GM08714 (cell line): ENCODE results near the gene CERS6.

Experiments used
- H3K4me3 ChIP-seq: fragments of 200-500 bp; sonication (Bioruptor generic); 2 replicates; pipeline ENCODE4 v1.5.1; 2014; ENCODE audit warnings: mild to moderate bottlenecking, low read length, inconsistent platforms
- ZNF274 ChIP-seq: IDR thresholded peaks from 2 replicates; pipeline ENCODE4 v1.6.1; 2012; ENCODE audit warnings: mild to moderate bottlenecking, low read depth, low read length

Gene CERS6

DNA sequence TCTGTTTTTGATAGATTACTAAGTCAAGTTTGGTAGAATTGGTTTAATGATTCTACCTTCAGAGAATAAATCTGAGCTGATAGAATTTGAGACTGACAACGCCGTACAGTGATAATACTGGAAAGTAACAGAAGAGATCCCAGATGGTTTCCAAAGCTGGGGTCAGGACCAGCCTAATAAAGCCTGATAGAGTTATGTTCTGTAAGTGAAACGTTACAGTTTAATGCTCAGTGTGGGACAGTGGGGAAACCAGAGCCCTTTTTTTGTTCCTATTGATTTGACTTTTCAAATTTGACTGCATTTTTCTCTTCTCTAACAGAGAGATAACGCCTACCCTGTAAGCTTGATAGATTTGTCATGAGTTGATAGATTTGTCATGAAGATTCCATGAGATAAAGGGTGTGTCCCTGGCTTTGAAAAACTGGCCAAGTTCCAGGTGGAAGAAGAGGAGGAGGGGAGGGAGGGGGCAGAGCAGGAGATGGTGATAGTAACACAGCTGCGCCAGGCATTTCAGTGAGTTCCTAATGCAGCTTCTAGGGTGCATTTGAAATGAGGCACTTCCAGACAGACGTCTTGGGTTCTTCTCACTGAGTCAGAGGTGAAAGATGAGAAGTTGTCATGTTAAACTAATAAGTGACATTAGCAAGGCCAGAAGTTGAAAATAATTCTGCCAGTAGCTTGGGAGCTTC, 65.1 kb downstream of the CERS6 start:
- TF ChIP-seq ZNF274 = no peak
- H3K4me3 ChIP-seq = no peak overlapping the region

DNA sequence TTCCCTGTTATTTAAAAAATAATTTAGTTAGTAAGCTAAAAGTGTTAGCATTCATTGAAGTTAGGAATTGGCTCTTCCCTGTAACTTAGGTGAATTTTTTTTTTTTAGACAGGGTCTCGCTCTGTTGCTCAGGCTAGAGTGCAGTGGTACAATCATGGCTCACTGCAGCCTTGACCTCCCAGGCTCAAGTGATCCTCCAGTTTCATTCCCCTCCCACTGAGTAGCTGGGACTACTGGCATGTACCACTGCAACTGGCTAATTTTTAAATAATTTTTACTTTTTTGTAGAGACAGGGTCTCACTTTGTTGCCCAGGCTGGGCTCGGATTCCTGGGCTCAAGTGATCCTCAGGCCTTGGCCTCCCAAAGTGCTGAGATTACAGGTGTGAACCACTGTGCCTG, 66.4 kb downstream of the CERS6 start:
- TF ChIP-seq ZNF274 = no peak

DNA sequence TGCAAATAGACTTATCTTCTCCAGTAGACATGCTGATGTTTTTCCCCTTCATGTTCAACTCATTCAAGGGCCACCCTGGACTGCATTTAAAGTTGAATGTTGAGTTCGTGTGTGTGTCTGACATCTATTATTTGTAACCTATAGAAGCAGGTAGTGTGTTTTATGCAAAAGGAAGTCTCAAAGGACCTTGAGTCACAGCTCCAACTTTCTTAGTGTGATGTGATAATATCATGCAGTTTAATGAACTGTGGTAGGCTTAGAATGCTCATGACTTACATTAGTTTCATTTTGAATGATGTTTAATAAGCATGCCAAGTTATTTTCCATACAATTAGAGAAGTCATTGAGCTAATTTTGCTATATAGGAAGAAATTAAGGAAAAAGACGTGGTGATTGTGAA, 67.9 kb downstream of the CERS6 start:
- H3K4me3 ChIP-seq = no peak overlapping the region
- TF ChIP-seq ZNF274 = no peak

More for the DNA sequence above, 66.4 kb downstream of the CERS6 start:
- H3K4me3 ChIP-seq = no peak overlapping the region

DNA sequence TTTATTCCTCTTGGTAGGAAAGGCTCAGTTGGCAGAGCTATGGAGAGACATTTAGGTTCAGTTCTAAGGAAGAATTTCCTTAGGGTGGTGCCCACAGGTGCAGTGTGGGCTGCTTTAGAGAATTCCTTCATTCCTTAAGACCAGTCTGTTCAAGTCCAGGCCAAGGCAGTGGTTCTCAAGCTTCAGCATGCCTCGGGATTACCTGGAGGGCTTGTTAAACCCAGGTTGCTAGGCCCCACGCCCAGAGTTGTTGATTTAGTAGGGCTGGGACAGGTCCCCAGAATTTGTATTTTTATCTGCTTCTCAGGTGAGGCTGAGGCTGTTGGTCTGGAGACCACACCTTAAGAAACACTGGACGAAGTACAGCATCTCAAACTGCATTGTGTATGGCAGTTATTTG, 68.9 kb downstream of the CERS6 start:
- no peak overlapping the region for H3K4me3 ChIP-seq
- TF ChIP-seq ZNF274 = no peak

DNA sequence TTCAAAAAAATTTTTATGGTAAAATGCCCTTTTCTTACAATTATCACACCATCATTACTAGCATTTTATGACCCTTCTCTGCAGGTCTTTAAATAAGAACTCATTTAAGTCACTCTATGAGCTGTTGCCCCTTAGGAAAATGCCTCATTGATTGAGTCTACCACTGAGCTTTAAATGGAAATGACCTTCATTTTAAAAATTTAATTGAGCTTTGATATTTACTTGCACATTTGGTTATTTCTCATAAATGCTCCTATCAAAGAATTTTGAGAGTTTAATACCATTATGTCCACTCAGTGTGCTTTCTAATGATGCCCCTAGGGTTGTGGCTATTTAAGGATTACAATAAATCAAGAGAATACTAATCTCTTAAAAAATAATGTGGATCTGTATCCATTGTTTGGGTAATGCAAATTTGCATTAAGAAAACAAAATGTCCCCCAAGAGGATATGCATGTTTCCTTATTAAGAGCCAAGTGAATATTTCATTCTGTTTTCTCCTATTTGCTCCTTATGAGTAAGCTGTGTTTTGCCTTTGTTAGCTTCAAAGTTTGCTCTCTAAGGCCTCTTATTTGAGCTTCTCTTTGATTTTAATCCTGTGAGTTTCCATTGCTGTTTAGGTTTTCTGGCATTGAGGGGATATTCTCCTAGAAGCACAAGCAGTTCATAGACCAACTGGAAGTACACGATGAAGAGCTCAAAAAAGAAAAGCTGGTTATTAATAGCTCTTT, 69.8 kb downstream of the CERS6 start:
- no peak for TF ChIP-seq ZNF274
- H3K4me3 ChIP-seq = no peak overlapping the region

DNA sequence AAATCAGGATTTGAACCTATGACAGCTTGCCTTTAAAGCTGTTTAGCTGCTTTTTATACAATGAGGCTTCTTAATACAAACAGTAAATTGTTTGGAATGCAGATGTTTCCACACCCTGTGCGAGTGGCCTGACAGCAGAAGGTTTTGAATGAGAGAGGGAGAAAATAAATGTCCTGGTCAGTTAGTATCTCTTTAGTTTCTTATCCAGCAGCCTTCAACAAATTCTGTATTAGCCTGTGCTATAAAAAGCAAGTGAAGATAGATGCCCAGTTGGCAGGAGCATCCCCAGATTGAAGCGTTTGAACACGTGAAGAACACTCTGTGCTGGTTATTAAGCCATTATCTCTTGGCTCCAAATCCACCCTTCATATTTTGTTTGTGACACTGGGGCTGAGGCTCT, 70.6 kb downstream of the CERS6 start:
- no peak for TF ChIP-seq ZNF274
- no peak overlapping the region for H3K4me3 ChIP-seq

DNA sequence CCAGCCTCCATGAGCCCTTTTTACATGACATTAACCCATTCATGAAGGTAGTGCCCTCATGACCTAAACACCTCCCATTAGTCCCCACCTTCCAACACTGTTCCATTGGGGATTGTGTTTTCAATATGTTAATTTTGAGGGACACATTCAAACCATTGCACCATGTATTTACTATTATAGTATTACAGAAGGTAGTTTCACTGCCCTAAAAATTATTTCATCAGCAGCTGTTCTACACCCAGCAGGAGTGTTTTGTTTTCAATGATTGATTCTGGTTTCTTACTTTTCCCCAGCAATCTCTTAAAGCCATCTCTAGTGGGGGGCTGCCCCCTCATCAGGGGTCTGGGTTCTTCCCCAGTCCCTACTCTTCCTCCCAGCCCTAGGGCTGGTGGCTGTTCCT, 71.9 kb downstream of the CERS6 start:
- H3K4me3 ChIP-seq = no peak overlapping the region
- no peak for TF ChIP-seq ZNF274

DNA sequence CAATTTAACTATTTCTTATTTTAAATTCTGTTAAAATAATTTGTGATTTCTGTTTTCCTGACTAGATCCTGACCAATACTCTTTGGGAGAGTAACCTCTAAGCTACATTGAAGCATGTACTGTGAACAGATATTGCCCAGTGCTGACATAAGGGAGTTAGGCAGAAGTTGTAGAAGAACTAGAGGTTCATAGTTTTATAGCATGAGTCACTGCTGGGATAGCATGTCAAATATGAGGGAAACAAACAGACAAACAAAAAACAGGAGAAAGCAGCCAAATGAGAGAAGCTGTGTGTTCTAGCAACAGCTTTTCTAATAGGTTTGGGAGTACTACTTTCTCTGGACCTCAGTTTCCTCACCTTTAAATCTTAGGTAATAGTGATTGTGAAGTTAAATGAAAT, 72.4 kb downstream of the CERS6 start:
- TF ChIP-seq ZNF274 = no peak
- H3K4me3 ChIP-seq = no peak overlapping the region

DNA sequence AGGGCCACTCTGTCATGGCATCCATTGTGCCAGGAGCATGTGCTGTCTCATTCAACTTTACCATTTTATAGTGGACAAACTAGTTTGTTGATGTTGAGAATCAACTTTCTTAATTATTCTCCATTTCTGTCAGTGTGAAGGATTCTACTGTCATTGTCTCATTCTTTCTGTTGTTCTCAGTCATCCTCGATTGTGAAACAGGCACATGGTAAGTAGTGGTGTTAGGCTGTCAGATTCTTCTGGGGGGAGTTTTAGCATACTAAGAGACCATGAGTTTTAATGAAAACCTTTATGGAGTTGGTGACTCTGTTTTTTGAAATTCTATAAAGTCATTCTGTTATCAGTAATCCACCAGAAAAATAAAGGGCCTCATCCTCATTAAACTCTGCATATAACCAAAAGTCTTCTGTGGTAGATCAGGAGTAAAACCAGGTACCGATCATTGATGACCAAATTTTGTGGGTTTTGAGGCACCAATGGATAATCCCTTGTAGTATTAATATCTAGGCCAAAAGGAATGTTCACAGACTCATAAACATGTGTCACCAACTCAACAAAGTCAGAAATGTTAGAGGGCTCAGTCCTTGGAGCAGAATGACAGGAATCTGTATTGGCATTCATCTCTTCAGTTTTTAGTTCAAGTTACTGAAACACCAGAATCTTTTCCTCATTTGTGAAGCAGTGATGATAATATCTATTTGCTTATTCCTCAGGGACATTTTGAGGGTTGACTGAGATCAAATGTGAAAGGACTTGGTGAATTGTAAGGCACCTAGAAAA, 73.2 kb downstream of the CERS6 start:
- TF ChIP-seq ZNF274 = no peak
- no peak overlapping the region for H3K4me3 ChIP-seq

DNA sequence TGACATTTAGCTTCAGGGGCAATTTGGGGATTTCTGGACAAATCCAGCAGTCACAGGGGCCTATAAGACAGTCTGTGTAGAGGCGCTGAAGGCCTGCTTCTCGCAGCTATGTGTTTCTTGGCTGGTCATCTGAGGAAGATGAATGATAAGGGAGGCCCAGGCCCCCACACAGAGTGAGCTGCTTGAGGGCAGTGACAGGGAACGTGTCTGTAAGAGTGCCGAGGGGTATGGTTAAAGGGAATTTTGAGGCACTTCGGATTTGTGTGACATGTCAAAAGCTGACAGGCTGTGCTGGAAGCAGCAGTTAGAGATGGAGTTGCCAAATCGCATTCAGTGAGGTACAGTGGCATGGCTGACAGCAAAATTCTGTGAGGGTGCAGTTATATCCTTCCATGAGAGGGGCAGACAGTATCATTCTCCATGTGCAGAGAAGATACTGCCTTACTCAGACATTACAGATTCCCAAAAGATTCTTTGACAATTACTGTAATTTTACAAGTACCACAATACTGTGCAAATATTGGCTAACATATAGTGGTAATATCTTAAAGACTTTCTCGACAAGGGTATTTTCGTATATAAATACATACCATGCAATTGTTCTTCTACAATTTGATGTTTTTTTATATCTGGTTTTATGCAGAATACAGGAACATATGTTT, 74.0 kb downstream of the CERS6 start:
- no peak overlapping the region for H3K4me3 ChIP-seq
- TF ChIP-seq ZNF274 = no peak

DNA sequence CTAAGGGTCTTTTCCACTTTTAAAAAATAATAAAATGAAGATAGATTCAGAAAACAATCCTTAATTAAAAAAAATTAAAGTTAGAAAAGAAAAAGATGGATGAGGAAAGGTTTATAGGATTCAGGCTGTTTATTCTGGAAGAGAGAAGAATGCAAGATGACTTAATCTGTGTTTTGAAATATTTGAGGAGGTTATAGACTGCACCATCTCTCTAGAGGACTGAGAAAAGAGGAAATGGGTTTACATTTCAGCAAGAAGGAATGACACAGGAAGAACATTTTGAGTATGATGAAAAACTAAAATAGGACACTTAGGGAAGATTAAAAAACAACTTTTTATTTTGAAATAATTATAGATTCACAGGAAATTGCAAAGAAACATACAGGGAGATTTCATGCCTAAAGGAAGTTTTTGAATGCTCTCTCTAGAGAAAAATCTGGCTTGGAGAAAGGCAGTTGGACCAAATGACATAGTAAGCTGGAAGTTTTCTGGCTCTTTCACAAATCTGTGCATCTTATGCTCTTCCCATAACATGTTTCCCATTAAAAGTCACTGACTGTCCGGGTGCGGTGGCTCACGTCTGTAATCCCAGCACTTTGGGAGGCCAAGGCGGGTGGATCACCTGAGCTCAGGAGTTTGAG, 75.0 kb downstream of the CERS6 start:
- peak overlapping the region; percentile 39; the same call in 1 of the 2 replicates for H3K4me3 ChIP-seq
- no peak for TF ChIP-seq ZNF274

DNA sequence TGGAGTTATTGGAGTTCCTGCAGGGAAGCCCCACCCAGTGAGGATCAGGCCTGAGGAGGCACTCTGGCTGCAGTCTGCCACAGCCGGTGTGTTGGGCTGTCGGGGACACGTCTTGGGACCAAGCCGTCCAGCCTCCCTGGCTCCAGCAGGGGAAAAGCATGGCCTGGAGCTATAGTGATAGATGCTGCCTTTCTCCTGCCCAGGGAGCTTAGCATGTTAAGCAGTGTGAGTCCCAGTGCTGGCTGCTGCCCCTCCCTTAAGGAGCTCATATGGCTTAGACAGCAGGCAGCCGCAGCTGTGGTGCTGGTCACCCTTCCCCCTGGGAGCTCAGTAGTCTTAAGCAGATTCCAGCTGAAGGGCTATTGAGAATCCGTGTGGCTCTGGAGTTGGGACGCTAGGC, 78.9 kb downstream of the CERS6 start:
- H3K4me3 ChIP-seq = no peak overlapping the region
- no peak for TF ChIP-seq ZNF274

DNA sequence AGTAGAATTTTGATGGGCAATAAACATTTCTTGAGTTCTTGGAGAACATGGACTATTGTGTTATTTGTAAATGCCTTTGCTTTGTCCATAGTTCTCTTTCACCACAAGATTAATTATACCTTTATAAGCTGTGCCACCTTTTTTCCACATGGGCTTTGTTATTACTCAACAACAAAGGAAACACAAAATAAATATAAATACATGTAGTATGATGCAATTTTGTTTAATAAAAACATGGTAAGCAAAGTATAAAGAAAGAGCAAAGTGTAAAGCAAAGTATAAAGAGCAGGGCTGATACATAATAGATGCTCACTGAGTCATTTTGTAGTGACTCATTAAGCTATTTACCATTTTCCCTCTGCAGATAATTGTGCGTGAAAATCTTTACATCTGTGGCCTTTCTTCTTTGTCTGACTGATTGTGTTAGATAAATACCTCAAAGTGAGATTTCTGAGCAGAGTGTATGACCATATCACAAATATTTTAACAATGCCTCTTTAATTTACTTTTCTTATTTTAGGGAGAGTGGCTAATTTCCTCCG, 80.9 kb downstream of the CERS6 start:
- H3K4me3 ChIP-seq = no peak overlapping the region
- TF ChIP-seq ZNF274 = no peak

DNA sequence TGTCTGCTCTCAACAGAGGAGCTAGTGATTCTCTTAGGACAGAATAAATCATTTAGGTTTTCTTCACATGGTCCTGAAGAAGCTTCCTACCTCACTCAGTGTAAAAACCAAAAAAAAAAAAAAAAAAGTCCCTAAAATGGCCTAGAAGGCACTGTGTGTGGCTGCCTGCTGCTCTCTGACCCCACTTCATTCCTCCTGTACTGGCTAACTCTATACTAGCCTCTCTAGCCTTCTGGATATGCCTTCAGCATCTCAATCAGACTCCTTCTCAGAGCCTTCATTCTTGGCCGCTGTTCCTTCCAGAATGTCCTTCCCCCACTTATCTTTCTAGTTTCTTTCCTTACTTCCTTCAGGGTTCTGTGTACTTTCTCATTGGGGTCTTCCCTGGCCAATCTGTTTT, 82.1 kb downstream of the CERS6 start:
- H3K4me3 ChIP-seq = no peak overlapping the region
- TF ChIP-seq ZNF274 = no peak

DNA sequence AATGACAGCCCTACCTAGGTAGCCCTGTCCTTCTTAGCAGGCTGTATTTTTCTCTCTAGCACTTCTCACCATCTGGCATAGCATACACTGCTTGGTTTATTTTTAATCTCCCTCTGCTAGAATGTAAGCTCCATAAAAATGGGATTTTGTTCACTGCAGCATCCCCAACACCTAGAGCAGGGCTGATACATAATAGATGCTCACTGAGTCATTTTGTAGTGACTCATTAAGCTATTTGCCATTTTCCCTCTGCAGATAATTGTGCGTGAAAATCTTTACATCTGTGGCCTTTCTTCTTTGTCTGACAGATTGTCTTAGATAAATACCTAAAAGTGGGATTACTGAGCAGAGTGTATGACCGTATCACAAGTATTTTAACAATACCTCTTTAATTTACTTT, 82.5 kb downstream of the CERS6 start:
- no peak overlapping the region for H3K4me3 ChIP-seq
- TF ChIP-seq ZNF274 = no peak
